ENCODE measurements around the gene PFKL.

PFKL gene

DNA sequence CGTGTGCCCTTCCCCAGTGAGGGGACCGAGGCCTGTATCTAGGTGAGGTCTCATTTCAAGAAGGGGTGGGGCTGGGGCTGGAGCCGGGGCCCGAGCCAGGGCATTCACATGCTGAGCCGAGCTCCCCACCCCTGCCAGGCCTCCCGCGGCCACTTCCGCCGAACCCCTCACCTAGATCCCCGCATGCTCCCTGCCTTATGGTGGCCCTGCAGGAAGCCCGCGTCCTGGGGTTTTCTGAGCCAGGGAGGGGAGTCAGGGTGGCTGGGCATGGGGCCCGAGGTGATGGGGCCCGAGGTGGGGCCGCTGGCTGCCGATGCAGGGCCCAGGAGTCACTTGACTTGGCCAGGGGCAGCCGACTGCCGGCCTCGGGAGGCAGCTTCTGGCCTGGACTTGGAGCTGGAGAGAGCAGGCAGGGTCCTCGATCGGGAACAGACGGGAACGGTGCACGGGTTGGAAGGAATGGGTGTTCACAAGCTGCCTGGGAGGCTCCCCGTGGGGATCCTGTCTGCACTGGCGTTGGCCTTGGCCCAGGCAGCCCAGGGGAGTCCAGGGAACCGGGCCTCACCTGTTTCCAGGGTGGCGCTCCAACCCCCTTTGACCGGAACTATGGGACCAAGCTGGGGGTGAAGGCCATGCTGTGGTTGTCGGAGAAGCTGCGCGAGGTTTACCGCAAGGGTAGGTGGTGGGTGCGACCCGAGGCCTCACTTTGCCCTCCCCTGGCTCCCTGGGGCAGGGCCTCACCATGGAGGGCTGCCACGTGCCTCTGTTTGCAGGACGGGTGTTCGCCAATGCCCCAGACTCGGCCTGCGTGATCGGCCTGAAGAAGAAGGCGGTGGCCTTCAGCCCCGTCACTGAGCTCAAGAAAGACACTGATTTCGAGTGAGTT is 25.8 kb downstream of the PFKL start:
- no peak for FAIRE-seq
- TF ChIP-seq, protein P1, sequence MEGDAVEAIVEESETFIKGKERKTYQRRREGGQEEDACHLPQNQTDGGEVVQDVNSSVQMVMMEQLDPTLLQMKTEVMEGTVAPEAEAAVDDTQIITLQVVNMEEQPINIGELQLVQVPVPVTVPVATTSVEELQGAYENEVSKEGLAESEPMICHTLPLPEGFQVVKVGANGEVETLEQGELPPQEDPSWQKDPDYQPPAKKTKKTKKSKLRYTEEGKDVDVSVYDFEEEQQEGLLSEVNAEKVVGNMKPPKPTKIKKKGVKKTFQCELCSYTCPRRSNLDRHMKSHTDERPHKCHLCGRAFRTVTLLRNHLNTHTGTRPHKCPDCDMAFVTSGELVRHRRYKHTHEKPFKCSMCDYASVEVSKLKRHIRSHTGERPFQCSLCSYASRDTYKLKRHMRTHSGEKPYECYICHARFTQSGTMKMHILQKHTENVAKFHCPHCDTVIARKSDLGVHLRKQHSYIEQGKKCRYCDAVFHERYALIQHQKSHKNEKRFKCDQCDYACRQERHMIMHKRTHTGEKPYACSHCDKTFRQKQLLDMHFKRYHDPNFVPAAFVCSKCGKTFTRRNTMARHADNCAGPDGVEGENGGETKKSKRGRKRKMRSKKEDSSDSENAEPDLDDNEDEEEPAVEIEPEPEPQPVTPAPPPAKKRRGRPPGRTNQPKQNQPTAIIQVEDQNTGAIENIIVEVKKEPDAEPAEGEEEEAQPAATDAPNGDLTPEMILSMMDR (IDR thresholded peaks at IDR 0.05; ENCODE audit: insufficient read depth, missing control alignments) = no peak
- DNase-seq (ENCODE audit: insufficient read length, low spot score) = no peak

- DNase-seq (ENCODE audit: insufficient read length, low spot score) = no peak
- no peak for FAIRE-seq
- TF ChIP-seq, protein P1 (IDR thresholded peaks at IDR 0.05; ENCODE audit: insufficient read depth, missing control alignments) = no peak
Measured at GRCh38 chr21:44326272-44326647, 26.4 kb downstream of the PFKL start.

DNA sequence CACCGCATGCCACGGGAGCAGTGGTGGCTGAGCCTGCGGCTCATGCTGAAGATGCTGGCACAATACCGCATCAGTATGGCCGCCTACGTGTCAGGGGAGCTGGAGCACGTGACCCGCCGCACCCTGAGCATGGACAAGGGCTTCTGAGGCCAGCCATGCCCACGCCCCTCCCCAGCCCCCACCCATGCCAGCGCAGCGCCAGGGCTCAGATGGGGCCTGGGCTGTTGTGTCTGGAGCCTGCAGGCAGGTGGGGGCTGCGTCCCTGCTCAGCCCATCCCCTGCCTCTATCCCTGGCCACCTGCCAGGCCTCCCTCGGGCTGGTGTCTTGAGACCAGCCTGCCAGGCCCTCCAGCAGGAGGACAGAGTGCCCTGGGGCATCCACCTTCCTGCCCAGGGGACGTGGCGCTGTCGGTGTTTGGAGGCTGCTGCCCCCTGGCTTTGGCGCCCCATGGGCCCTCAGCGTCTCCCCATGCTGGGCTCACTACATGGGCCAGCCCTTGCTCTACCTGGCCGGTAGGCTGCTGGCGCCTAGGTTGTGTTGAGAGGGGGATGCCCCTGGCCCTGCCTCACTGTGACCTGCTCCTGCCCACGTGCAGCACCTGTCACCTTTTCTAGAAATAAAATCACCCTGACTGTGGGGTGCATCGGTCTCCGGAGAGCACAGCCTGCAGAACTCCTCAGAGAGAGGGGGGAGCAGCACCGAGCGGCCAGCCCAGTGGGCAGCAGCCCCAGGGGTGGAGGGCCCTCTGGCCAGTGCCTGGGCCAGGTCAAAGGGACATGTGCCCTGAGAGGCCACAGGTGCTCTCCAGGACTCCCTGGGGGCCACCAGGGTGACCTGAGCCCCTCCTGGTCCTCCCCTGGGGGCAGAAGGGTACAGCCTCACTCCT is 27.1 kb downstream of the PFKL start:
- TF ChIP-seq, protein P1 (IDR thresholded peaks at IDR 0.05; ENCODE audit: insufficient read depth, missing control alignments) = no peak
- no peak for DNase-seq (ENCODE audit: insufficient read length, low spot score)
- no peak for FAIRE-seq

GRCh38 chr21:44327603-44327974 is 27.7 kb downstream of the PFKL start:
- DNase-seq (ENCODE audit: insufficient read length, low spot score) (no peak), FAIRE-seq (no peak)
- TF ChIP-seq, protein P1 (IDR thresholded peaks at IDR 0.05; ENCODE audit: insufficient read depth, missing control alignments) = no peak

DNA sequence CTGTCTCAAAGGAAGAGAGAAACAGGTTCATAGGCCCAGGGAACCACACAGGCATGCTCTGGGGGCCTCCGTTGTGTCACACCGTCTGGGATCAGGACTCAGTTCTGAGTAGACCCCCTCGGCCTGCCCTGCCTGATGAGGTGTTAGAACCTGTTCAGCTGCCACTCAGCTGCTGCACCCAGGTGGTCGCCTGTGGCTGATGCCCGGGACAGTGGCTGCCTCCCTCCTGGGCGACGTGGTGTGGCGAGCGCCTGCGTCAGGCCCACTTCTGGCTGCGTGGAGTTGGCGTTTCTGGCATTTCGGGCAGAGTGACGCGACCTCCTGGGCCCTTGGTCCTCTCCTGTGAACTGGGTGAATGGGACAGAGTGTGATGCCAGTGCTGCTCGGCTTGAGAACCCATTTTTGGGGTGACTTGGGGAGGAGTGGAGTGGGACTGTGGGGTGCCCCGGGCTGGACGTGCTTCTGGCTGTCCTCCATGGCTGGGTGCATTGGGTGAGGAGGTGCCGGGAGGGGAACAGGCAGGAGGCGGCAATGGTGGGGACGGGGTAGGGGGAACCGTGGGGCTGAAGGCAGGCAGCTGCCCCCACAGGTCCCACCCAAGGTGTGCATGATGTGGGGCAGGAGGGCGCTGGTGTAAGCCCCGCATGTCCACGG is 28.5 kb downstream of the PFKL start:
- no peak for DNase-seq (ENCODE audit: insufficient read length, low spot score)
- TF ChIP-seq, protein P1 (IDR thresholded peaks at IDR 0.05; ENCODE audit: insufficient read depth, missing control alignments) = no peak
- FAIRE-seq = no peak

- FAIRE-seq (no peak), DNase-seq (ENCODE audit: insufficient read length, low spot score) (no peak)
- TF ChIP-seq, protein P1 (IDR thresholded peaks at IDR 0.05; ENCODE audit: insufficient read depth, missing control alignments) = no peak
Measured at GRCh38 chr21:44329086-44329889, 29.4 kb downstream of the PFKL start.
